ENCODE results near the gene P2RY8.
"Not testable (repeated sequence)": the region's sequence is repeated elsewhere in the genome, so short reads cannot be mapped to it uniquely, and the experiment has no call there.

P2RY8 gene

DNA sequence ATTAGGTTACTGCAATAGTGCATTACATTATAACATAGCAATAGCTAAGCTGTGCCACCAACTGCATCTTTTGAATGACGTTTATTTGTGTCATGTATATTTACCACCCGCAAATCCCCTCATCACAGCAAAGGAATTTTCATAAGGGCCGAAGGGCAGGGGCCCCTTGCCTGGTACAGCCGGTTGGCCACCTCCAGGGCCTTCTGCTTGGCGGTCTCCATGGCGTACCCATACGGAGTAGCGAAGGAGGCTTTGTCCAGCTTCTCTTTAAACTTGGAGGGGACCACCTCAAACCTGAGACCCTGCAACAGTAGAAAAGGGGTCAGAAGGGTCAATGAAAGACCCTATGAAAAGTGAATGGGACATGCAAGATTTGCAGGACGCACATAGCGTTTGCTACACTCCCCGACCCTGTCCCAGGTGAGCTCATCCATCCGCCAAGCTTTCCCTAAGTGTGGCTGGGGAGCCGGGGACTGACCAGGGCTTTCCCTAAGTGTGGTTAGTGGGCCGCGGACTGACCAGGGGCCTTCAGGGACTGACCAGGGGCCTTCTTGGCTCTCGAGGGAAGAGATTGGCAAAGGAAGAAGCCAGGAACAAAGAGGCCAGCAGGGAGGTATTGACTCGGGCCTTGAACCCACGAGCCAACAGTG, 94.8 kb downstream of the P2RY8 start:
- no peak for DNase-seq

GRCh38 chrX:1440506-1440905, 96.5 kb downstream of the P2RY8 start:
- no peak for DNase-seq

- DNase-seq: no peak
Measured at GRCh38 chrX:1435241-1435895, 101.6 kb downstream of the P2RY8 start.

GRCh38 chrX:1434871-1435240, 102.1 kb downstream of the P2RY8 start:
- no peak for DNase-seq

DNA sequence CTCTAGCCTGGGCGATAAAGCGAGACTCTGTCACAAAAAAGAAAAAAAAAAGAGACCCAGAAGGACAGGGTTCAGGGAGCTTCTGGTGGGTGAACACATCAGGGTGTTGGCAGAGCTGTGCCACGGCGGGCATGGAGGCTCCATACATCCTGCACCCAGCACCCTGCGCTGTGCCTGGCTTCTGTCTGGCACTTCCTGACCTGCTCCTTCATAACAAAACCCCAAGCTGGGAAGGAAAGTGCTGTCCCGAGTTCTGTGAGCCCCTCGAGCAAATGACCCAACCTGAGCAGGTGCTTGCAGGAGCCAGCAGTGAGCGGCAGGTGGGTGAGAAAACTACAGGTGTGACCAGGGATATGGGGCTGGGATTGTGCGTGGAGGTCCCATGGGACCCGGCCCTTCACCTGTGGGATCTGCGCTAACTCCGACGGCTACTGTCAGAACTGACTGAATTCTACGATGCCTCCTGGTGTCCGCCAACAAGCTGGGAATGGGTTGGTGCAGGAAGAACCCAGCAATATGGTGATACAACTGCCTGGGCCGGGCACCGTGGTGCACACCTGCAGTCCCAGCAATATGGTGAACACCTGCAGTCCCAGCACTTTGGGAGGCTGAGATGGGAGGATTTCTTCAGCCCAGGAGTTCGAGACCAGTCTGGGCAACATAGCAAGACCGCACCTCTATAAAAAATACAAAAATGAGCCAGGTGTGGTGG, 103.2 kb downstream of the P2RY8 start:
- no peak for DNase-seq

- DNase-seq: no peak
Measured at GRCh38 chrX:1430451-1430850, 106.5 kb downstream of the P2RY8 start.

- no peak for DNase-seq
Measured at GRCh38 chrX:1427756-1428155, 109.2 kb downstream of the P2RY8 start.

DNA sequence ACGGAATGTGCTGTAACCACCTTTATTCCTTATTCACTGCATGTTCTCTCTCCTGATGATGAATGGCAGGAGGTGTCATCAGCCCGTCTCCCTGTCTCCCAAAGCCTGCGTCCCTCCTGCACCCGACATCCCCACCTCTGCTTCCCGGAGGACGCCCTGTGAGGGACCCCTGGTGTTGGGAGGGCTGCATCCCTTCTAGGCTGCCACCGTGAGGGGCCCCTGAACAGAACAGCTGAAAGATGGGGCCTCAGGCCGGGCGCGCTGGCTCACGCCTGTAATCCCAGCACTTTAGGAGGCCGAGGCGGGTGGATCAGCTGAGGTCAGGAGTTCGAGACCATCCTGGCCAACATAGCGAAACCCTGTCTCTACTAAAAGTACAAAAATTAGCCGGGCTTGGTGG, 110.7 kb downstream of the P2RY8 start:
- DNase-seq: not testable (repeated sequence)

GRCh38 chrX:1425381-1425780, 111.6 kb downstream of the P2RY8 start:
- DNase-seq: no peak

DNA sequence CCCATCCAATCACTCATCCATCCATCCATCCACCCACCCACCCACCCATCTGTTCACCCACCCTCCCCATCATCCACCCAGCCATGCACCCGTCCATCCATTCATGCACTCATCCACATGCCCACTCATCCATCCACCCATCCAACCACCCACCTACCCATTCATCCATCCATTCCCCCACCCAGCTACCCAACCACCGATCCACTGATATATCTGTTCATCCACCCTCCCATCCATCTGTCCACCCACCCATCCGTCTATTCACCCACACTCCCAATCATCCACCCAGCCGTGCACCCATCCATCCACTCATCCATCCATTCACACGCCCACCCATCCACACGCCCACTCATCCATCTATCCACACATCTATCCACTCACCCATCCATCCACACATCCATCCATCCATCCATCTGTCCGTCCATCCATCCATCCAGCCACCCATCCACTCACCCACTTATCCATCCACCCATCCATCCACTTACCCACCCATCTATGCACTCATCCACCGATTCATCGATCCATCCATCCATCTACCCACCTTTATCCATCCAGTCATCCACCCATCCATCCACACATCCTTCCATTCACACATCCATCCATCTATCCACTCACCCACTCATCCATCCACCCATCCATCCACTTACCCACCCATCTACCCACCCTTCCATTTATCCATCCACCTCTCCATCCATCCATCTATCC, 112.7 kb downstream of the P2RY8 start:
- no peak for DNase-seq

GRCh38 chrX:1423215-1423614, 113.8 kb downstream of the P2RY8 start:
- DNase-seq: no peak

GRCh38 chrX:1422135-1422465, 114.9 kb downstream of the P2RY8 start:
- DNase-seq: no peak

- DNase-seq: no peak
Measured at GRCh38 chrX:1421433-1422134, 115.4 kb downstream of the P2RY8 start.

- no peak for DNase-seq
Measured at GRCh38 chrX:1420371-1420770, 116.6 kb downstream of the P2RY8 start.

- no peak for DNase-seq
Measured at GRCh38 chrX:1419545-1420355, 117.2 kb downstream of the P2RY8 start.

GRCh38 chrX:1418901-1419544, 118.0 kb downstream of the P2RY8 start:
- no peak for DNase-seq

GRCh38 chrX:1417921-1418771, 118.8 kb downstream of the P2RY8 start:
- DNase-seq: no peak

DNA sequence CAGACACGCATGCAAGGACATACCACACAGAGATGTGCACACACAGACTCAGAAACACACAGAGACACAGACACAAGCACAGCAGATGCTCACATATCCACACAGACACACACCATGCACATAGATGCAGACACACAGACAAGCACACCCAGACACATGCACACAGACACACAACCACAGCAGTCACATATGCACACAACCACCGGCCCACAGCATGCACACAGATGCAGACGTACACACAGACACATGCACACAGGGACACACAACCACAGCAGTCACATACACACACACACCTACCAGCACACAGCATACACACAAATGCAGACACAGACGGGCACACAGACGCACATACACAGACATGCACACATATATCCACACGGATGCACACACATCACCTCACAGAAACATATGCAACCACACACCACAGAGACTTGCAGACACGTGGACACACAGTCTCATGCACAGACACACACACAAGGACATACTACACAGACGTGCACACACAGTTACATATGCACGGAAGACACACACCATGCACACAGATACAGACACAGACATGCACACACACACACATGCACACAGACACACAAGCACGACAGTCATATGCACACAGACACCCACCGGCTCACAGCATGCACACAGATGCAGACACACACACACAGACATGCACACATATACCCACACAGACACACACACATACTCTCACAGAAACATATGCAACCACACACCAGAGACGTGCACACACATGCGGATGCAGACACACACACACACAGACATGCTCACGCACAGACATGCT, 119.8 kb downstream of the P2RY8 start:
- DNase-seq: no peak

DNA sequence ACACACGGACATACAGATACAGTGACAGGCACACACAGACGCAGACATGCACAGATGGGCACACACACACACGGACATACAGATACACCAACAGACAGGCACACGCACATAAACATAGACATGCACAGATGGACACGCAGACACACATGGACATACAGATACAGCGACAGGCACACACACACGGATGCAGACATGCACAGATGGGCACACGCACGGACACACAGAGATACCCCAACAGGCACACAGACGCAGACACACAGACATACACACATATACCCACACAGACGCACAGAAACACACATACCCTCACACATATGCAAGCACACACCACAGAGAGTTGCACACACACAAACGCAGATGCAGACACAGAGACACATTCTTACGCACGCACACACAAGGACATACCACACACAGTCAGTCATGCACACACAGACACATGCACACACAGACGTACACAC, 120.6 kb downstream of the P2RY8 start:
- DNase-seq: no peak
